Kidney capillary endothelial cell (primary cell): Measurements from ENCODE around the gene LRRC37B.
"Not testable (repeated sequence)": the region's sequence is repeated elsewhere in the genome, so short reads cannot be mapped to it uniquely, and the experiment has no call there.

Source experiments
- DNase-seq: peaks from one replicate; pipeline ENCODE4 v3.0.0-alpha.2; 2018; ENCODE audit warnings: low spot score

LRRC37B gene

DNA sequence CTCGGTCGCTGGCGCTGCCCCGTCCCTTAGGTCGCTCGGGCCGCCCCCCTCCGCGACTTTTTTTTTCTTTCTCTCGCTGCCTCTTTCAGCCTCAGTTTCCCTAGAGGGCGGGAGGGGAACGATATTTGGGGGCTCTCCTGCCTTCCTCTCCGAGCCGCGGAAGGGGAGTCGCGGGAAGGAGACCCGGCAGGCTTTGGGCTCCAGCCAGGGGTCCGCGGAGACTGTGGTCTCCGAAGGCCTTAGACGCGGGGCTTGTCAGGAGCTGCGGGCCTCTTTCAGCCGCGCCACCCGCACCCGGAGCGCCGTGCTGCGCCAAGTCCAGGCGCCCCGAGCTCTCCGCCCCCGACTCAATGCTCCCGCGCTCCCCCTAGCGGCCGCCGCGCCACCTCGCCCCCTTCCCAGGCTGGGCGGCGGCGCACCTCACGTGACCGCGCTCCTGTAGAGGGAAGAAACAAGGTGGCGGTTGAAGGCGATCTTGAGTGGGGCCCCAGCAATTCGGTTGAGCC lies at the start of gene LRRC37B:
Gene LRRC37B (plus strand): TSS at position 427 of the 506 bp plus-strand sequence. CDS start 14,010 bp downstream, outside the sequence.
- DNase-seq = peak; percentile 61

DNA sequence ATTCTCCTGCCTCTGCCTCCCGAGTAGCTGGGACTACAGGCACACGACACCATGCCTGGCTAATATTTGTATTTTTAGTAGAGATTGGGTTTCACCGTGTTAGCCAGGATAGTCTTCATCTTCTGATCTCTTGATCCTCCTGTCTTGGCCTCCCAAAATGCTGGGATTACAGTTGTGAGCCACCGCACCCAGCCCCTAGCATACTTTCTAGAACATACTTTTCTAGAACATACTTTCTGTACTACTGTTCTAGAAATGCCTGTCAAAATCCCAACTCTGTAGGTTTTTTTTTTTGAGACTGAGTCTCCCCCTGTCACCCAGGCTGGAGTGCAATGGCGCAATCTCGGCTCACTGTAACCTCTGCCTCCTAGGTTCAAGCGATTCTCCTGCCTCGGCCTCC lies 43.1 kb upstream of the LRRC37B start:
- not testable (repeated sequence) for DNase-seq

DNA sequence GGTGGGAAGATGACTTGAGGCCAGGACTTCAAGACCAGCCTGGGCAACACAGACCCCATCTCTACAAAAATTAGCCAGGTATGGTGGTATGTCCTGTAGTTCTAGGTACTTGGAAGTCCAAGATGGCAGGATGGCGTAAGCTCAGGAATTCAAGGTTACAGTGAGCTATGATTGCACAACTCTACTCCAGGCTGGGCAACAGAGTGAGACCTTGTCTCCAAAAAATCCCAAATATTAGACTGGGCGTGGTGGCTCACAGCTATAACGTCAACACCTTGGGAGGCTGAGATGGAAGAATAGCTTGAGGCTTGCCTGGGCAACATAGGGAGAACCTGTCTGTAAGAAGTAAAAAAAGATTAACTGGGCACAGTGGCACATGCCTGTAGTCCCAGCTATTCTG lies 39.5 kb upstream of the LRRC37B start:
- DNase-seq = no peak

DNA sequence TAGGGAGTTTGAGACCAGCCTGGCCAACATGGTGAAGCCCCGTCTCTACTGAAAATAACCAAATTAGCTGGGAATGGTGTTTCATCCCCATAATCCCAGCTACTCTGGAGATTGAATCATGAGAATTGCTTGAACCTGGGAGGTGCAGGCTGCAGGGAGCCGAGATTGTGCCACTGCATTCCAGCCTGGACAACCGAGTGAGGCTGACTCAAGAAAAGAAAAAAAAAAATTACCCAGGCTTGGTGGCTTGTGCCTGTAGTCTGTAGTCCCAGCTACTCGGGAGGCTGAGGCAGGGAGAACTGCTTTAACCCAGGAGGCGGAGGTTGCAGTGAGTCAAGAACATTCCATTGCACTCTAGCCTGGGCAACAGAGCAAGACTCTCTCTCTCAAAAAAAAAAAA lies 36.8 kb upstream of the LRRC37B start:
- not testable (repeated sequence) for DNase-seq

DNA sequence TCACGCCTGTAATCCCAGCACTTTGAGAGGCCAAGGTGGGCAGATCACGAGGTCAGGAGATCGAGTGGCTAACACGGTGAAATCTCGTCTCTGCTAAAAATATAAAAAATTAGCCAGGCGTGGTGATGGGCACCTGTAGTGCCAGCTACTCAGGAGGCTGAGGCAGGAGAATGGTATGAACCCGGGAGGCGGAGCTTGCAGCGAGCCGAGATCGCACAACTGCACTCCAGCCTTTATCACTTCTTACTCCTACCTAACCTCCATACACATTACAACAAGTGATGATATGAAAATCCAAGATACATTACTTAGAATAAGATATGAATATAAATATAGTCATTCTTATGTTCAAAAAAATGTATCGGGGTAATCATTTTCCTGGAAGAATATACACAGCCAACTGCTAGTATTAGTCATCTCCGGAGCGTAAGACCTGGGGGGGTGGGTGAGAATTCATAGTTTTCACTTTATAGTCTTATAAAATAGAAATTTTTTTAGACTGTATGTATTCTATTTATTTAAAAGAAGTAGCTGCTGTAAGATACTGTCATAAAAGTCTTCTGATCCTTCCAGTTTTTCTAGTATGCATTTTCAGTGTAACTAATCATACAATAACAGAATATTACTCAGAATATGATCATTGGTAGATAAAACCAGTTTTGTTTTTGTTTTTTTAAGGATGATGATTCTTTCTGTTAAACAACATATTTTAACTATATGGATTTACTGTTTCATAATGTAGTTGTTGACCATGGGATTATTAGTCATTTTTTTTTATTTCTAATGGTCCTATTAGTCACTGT lies 32.7 kb upstream of the LRRC37B start:
- DNase-seq = not testable (repeated sequence)

DNA sequence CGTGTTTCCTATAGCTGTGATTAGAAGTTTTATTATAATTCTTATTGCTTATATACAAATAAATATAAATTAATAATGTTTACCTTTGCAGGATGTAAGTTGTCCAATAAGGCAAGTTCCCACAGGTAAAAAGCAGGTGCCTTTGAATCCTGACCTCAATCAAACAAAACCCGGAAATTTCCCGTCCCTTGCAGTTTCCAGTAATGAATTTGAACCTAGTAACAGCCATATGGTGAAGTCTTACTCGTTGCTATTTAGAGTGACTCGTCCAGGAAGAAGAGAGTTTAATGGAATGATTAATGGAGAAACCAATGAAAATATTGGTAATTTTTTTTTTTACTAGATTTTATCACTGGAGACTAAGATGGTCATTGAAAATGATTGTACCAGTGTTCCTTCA lies 31.8 kb upstream of the LRRC37B start:
- not testable (repeated sequence) for DNase-seq

DNA sequence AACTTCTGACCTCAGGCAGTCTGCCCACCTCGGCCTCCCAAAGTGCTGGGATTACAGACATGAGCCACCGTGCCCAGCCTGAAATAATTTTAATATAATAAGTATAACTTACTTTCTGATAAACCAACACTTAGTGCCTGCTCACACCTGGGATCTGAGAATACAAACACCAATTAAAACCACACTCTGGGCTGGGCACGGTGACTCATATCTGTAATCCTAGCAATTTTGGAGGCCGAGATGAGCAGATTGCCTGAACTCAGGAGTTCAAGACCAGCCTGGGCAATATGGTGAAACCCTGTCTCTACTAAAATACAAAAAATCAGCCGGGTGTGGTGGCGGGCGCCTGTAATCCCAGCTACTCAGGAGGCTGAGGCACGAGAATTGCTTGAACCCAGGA lies 15.4 kb upstream of the LRRC37B start:
- DNase-seq = not testable (repeated sequence)

DNA sequence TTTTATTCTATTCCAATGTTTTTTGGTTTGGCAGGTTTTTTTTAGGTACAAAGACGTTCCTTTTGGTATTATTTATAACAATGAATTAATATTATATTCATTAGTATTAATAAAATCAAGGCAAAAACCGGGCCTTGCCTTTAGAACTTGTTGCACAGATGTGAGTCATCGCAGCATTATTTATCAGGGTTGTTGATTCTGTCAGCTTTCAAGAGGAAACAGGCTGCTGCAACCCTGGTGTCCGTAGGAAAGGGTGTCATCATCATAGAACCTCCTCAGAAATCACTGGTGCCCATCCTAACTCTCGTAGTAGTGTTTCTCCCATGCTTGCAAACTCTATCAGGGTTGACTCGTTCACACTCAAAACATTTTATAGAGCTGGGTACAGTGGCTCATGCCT lies 10.2 kb upstream of the LRRC37B start:
- DNase-seq = no peak

DNA sequence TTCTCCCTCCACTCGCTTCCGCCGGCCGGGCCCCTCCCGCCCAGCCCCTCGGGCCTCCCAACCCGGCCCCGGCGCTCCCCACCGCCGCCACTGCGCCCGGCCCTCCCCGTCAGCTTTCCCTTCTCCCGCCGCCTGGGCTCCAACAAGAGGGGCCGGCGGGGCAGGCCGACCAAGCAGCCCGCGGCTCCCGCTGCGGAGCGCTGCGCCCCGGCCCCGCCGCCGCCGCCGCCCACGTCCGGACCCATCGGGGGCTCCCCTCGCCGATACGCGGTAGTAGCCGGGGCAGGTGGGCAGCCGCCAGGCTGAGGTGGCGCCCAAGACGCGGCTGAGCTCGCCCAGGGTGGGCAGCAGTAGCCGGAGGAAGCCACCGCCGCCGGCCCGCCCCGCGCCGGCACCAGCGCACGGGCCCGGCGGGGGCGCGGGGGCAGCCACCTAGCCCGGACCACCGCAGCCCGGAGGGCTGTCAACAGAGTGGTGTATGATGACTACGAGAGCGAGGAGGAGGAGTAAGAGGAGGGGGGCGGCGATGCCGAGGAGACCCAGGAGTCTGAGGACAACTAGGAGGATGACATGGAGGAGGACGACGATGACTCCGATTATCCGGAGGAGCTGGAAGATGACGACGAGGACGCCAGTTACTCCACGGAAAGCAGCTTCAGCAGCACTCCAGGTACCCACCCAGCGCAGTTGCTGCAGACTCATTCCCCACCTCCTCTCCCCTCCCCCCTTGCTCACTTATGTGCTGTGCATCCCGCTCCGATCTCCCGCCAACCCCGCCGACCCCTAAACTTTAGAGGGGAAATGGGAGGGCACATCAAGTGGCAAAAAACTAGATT lies 498 bp downstream of the LRRC37B start:
- DNase-seq = peak; percentile 25

DNA sequence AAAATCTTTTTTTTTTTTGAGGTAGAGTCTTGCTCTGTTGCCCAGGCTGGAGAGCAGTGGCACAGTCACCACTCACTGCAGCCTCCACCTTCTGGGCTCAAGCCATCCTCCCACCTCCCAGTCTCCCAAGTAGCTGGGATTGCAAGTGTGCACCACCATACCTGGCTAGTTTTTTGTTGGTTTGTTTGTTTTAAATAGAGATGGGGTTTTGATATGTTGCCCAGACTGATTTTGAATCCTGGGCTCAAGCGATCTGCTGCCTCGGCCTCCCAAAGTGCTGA lies 2.0 kb downstream of the LRRC37B start:
- DNase-seq = no peak

DNA sequence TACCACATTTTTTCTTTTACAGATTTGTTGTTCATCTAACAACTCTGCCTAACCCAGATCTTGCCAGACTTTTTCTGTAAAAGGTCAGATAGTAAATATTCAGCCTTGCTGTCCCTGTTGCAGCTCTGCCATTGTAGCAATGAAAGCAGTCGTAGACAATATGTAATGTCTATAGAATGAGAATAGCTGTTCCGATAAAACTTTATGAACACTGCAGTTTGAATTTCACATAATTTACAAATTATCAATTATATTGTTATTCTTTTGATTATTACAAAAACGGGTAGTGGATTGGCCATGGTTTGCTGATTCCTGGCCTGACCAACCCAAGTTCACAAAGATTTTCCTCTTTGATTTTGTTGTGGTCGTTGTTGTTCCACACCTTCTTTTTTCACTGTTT lies 2.9 kb downstream of the LRRC37B start:
- DNase-seq = no peak

DNA sequence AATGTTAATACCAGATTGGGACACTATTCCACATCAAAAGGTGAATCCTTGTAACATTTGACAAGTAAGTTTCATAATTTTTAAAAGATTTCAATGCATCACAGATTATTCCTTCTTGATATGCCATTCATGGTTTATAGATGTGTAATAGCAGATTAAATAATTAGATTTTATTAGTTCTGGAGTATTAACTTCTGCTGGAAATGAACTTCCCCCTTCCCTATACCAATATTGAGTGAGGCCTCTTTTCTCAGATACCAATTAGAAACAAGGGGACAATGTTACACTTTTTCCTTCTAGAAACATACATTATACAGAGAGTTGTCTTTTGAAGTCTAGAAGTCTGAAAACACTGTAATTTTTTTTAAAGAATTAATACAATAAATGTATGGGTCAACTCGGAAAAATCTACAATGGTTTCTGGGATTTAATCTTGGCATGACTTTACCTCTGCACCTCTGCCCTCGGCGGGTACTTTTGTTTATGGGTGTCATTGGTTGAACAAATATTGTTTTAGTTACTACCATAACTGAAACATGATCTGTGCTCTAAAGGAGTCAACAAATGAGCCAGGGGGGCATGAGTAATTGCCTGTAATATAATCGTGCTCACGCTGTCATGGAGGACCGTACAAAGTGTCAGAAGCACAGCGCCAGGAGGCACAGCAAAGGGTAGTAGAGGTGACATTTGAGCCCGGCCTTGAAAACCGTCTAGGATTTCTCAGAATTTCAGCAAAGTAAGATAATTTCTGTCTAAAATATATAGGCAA lies 8.2 kb downstream of the LRRC37B start:
- no peak for DNase-seq

DNA sequence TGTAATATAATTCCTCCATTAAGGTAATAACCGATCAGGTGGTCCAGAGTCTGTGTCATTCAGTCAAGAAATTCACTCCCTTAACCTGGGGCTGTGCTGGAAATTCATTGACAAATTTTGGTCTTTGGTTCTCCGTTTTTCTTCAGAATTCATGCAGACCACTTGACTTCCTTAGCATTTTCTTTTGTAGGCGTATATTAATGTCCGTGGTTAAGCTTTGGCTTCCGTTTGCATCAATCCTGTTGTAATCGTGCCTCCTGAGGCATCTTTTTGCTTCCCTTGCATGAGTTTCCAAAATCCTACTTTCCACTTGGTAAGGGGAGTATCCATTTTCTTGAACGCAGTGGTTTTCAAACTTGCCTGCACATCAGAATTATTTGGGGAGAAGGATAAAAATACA lies 9.0 kb downstream of the LRRC37B start:
- DNase-seq = no peak

DNA sequence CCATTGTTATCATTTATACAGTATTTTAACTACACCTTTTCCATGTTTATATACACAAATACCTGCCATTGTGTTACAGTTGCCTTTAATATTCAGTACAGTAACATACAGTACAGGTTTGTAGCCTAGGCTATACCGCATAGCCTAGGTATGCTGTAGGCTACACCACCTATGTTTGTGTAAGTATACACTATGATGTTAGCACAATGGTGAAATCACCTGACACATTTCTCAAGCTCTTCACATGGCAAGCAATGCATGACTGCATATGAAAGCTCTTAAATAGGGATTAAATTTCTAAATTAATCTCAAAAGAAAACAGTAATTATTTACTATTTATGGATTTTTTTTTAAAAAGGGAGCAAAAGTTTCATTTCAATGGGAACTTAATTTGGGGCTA lies 12.0 kb downstream of the LRRC37B start:
- DNase-seq = no peak

DNA sequence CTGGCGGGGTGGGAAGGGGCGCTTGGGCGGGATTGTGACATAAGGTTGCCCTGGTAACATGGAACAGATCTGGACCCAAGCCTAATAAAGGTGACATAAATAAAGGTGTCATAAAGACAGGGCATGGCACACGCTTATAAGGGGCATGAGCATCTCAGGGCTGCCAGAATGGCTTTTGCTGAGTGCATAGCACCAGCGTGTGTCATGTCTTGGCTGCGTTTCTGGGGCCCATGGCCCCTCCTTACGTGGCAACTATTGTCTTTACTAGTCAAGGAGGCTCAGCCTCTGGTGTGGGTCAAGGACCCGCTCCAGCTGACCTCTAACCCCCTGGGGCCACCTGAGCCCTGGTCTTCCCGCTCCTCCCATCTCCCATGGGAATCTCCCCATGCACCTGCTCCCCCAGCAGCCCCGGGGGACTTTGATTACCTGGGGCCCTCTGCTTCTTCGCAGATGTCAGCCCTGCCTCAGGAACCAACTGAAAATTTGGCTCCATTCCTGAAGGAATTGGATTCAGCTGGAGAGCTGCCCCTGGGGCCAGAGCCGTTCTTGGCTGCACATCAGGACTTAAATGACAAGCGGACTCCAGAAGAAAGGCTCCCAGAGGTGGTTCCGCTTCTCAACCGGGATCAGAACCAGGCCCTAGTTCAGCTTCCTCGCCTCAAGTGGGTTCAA lies 13.9 kb downstream of the LRRC37B start:
- DNase-seq = no peak

DNA sequence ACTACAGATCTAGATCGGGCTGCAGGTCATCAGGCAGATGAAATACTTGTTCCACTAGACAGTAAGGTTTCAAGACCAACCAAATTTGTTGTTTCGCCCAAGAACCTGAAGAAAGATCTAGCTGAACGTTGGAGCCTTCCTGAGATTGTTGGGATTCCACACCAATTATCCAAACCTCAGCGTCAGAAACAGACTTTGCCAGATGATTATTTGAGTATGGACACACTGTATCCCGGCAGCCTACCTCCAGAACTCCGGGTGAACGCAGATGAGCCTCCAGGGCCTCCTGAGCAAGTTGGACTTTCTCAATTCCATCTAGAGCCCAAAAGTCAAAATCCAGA lies 14.4 kb downstream of the LRRC37B start:
- no peak for DNase-seq

DNA sequence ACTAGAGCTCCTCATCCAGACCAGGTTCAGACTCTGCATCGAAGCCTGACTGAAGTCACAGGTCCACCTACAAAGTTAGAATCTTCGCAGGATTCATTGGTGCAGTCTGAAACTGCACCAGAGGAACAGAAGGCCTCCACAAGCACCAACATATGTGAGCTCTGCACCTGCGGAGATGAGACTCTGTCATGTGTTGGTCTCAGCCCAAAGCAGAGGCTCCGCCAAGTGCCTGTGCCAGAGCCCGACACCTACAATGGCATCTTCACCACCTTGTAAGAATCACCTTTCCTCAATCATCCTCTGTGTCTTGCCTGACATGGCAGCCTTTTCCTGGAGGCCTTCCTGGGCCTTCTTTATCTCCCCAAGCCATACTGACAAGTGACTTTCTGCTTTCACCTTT lies 15.4 kb downstream of the LRRC37B start:
- DNase-seq = not testable (repeated sequence)

DNA sequence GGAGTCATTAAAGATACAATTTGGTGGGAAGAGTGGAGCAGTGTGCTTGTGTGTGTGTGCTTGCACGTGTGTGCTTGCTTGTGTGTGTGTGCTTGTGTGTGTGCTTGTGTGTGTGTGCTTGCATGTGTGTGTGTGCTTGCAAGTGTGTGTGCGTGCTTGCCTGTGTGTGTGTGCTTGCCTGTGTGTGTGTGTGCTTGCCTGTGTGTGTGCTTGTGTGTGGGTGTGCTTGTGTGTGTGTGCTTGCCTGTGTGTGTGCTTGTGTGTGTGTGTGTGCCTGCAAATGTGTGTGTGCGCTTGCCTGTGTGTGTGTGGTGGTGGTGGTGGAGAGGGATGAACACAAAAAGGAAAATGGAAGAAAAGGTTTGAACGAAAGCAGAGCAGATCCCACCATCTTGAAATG lies 20.1 kb downstream of the LRRC37B start:
- not testable (repeated sequence) for DNase-seq

DNA sequence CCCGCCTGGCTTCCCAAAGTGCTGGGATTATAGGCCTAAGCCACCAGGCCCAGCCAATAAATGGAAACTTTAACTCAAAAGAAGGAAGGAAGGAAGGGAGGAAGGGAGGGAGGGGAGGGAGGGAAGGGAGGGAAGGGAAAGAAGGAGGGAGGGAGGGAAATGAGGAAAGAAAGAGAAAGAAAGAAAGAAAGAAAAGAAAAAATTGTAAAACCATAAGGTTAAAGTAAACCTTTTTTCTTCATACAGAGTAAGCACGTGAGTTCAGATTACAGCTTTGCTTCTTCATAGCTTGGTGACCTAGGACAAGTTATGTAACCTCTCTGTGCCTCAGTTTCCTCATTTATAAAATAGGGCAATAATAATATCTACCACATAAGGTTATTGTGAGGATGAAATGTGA lies 26.0 kb downstream of the LRRC37B start:
- DNase-seq = no peak

DNA sequence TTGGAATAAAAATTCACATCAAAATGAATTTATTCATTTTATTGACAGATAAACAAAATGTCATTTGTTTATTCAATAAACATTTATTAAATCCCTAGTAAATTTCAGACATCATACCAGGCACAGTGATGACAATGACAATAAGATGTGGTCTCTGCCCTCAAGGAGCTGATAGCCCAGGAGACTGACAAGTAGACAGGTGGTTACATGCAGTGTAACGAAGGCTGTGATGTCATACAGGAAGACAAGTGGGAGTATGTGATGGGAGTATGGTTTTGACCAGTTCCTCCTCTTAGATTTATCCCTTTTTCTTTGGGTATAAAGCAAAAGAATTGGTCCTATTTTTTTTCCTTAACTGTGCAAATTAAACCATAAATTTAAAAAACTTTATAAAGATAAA lies 26.6 kb downstream of the LRRC37B start:
- DNase-seq = not testable (repeated sequence)

DNA sequence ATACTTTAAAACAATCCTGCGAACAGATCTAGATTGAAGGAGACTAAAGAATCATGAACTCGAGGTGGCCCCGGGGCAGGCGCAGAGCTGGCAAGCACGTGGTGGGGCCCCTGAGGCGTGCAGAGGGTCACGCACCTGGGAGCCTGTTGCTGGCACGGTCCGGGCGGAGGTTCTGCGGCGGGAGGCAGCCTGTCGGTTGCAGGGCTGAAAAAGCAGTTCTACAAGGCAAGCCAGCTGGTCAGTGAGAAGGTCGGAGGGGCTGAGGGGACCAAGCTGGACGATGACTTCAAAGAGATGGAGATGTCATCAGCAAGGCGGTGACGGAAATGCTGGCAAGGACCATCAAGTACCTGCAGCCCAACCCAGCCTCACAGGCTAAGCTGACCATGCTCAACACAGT lies 33.1 kb downstream of the LRRC37B start:
- not testable (repeated sequence) for DNase-seq

DNA sequence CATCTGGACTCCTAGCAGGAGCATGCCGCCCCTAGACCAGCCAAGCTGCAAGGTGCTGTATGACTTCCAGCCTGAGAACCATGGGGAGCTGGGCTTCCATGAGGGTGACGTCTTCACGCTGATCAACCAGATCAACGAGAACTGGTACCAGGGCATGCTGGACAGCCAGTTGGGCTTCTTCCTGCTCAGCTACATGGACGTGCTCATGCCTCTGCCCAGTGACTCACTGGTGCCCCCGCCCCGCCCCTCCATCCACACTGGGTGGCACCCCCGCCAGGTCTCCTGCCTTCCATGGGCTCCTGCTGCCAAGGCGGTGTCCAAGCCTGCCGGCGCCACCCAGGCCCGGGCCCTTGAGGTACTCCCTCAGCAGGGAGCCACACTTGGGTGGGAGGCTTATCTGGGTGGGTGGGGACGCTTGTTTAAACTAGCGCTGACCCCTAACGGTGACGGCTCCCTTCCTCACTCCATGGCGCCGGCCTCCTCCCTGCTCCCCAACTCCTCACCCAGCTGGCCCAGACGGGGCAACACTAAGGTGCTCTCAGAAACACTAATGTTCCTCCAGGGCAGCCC lies 34.2 kb downstream of the LRRC37B start:
- DNase-seq = not testable (repeated sequence)
